ENCODE measurements around the gene ETV5. TPM values are rescaled to one million over a fixed set of nuclear protein-coding genes. Genes with fewer than 3 reads are reported as not detected.
A peak's percentile ranks its signal among the peaks of the same experiment; 100 is the strongest.

ETV5 gene
- total RNA-seq, 1 experiment from 2014 or later = 92.9 TPM

DNA sequence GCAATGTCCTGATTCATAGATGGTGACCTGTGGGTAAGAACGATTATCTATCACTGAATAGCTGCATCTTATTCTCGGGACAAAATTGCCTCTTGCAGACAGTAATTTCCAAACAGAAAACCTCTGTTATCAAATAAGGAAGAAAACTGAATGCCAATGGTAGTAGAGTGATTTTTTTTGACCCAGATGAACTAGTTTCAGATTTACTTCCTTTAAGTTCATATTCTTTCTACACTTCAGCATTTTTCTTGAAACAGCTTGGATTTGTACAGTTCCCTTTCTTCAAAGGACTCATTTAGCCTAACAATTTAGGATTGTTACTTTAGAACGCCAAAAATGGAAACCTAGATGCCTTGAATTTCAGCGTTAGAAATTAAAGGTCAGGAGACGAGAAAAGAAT, 14.6 kb downstream of the ETV5 start:
- peaks cover 35% of the 10 kb centered on the region for H3K4me1 ChIP-seq (ENCODE audit: insufficient read depth, low read length, poor library complexity, severe bottlenecking)
- no peak overlapping the region for H3K4me3 ChIP-seq (ENCODE audit: low read depth, low read length, poor library complexity, severe bottlenecking)
- H3K27me3 ChIP-seq (replicated peaks; ENCODE audit: insufficient read depth, low read depth, low read length, poor library complexity) = no peaks in the 10 kb centered on the region
- peaks cover 7% of the 10 kb centered on the region for H3K36me3 ChIP-seq (ENCODE audit: insufficient read depth, low read length, poor library complexity, severe bottlenecking)
- intact Hi-C loops (cut with micrococcal nuclease; ENCODE audit: unreplicated experiment) = no loop called here
- CTCF ChIA-PET = no interaction called here
- H3K9me3 ChIP-seq (ENCODE audit: low read depth, low read length, poor library complexity, severe bottlenecking) = no peaks in the 10 kb centered on the region
- POLR2A ChIA-PET (ENCODE audit: low non-redundant PET) = no interaction called here
- no TSS peak for BruUV-seq (replicated peaks)
- H3K27ac ChIP-seq (ENCODE audit: low read depth, low read length, poor library complexity, severe bottlenecking) = no peak overlapping the region
- DNase-seq (ENCODE audit: low spot score) = no peak
- TF ChIP-seq, protein P1, sequence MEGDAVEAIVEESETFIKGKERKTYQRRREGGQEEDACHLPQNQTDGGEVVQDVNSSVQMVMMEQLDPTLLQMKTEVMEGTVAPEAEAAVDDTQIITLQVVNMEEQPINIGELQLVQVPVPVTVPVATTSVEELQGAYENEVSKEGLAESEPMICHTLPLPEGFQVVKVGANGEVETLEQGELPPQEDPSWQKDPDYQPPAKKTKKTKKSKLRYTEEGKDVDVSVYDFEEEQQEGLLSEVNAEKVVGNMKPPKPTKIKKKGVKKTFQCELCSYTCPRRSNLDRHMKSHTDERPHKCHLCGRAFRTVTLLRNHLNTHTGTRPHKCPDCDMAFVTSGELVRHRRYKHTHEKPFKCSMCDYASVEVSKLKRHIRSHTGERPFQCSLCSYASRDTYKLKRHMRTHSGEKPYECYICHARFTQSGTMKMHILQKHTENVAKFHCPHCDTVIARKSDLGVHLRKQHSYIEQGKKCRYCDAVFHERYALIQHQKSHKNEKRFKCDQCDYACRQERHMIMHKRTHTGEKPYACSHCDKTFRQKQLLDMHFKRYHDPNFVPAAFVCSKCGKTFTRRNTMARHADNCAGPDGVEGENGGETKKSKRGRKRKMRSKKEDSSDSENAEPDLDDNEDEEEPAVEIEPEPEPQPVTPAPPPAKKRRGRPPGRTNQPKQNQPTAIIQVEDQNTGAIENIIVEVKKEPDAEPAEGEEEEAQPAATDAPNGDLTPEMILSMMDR (conservative IDR thresholded peaks at IDR 0.05; ENCODE audit: low read depth, low read length) = no peak
- TF ChIP-seq EZH2 (IDR thresholded peaks at IDR 0.05; ENCODE audit: borderline replicate concordance, low read depth, low read length, poor library complexity, severe bottlenecking) = no peak

DNA sequence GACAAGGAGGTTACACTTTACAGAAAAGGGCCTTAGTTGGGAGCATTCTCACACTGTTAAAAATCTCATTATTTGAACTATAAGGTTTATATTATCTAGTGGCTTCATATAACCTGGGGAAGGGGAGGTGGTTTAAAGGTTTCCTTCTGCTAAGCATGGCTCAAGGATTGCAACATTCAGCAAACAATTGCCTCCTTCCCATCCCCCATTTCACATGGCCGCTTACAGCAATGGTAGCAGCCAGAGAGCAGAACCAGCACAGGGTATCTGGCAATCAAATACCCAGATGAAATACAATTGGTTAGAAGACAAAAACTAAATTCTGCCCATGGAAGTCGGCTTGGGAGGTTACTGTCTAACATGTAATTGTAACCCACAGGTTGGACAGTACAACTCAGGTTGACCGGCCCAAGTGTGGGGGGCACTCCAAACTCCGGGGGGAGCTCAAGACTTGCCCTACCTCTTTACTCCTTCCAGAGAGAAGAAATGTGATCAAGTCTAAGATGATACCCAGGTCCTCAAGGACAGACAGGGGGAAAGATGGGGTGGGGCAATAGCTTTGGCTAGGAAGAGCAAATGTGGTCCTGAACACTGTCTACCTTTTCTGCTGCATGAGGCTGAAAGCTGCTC, 15.5 kb downstream of the ETV5 start:
- no peak for DNase-seq (ENCODE audit: low spot score)
- H3K36me3 ChIP-seq (ENCODE audit: insufficient read depth, low read length, poor library complexity, severe bottlenecking) = peaks cover 7% of the 10 kb centered on the region
- TF ChIP-seq, protein P1 (conservative IDR thresholded peaks at IDR 0.05; ENCODE audit: low read depth, low read length) = peak; percentile 23; the same call in 1 of the 2 replicates
- no peak for TF ChIP-seq EZH2 (IDR thresholded peaks at IDR 0.05; ENCODE audit: borderline replicate concordance, low read depth, low read length, poor library complexity, severe bottlenecking)
- H3K9me3 ChIP-seq (ENCODE audit: low read depth, low read length, poor library complexity, severe bottlenecking) = no peaks in the 10 kb centered on the region
- intact Hi-C loops (cut with micrococcal nuclease; ENCODE audit: unreplicated experiment) = no loop called here
- no peak overlapping the region for H3K4me3 ChIP-seq (ENCODE audit: low read depth, low read length, poor library complexity, severe bottlenecking)
- no peak overlapping the region for H3K27ac ChIP-seq (ENCODE audit: low read depth, low read length, poor library complexity, severe bottlenecking)
- CTCF ChIA-PET = no interaction called here
- no peaks in the 10 kb centered on the region for H3K27me3 ChIP-seq (replicated peaks; ENCODE audit: insufficient read depth, low read depth, low read length, poor library complexity)
- POLR2A ChIA-PET (ENCODE audit: low non-redundant PET) = no interaction called here
- H3K4me1 ChIP-seq (ENCODE audit: insufficient read depth, low read length, poor library complexity, severe bottlenecking) = peaks cover 26% of the 10 kb centered on the region
- BruUV-seq (replicated peaks) = no TSS peak

DNA sequence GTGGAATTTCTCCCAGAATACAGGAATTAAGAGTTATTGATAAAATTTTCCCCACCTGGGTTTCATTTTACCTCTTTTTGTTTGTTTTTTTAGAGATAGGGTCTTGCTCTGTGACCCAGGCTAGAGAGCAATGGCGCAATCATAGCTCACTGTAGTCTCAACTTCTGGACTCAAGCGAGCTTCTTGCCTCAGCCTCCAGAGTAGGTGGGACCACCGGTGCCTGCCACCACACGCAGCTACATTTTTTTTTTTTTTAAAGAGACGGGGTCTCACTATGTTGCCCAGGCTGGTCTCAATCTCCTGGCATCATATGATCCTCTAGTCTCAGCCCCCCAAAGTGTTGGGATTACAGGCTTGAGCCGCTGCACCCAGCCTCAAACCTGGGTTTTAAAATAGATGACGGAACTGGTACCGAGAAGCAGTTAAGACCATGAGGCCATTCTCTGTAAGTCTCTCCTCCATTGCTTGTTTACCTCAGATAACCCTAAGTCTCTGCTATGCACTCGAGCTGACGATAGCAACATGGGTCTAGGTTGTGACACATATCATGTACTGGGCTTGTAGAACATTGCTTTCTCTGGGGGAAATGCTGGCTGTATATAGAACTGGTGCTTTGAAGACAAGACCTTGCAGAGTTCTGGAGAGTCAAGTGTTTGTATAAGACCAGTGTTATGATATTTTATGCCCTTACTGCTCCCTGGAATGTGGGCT, 16.4 kb downstream of the ETV5 start:
- H3K9me3 ChIP-seq (ENCODE audit: low read depth, low read length, poor library complexity, severe bottlenecking) = no peaks in the 10 kb centered on the region
- CTCF ChIA-PET = no interaction called here
- no peak overlapping the region for H3K27ac ChIP-seq (ENCODE audit: low read depth, low read length, poor library complexity, severe bottlenecking)
- no peak for TF ChIP-seq EZH2 (IDR thresholded peaks at IDR 0.05; ENCODE audit: borderline replicate concordance, low read depth, low read length, poor library complexity, severe bottlenecking)
- TF ChIP-seq, protein P1 (conservative IDR thresholded peaks at IDR 0.05; ENCODE audit: low read depth, low read length) = no peak
- H3K4me3 ChIP-seq (ENCODE audit: low read depth, low read length, poor library complexity, severe bottlenecking) = no peak overlapping the region
- POLR2A ChIA-PET (ENCODE audit: low non-redundant PET) = no interaction called here
- no TSS peak for BruUV-seq (replicated peaks)
- H3K4me1 ChIP-seq (ENCODE audit: insufficient read depth, low read length, poor library complexity, severe bottlenecking) = peaks cover 19% of the 10 kb centered on the region
- DNase-seq (ENCODE audit: low spot score) = no peak
- H3K36me3 ChIP-seq (ENCODE audit: insufficient read depth, low read length, poor library complexity, severe bottlenecking) = peaks cover 7% of the 10 kb centered on the region
- no peaks in the 10 kb centered on the region for H3K27me3 ChIP-seq (replicated peaks; ENCODE audit: insufficient read depth, low read depth, low read length, poor library complexity)
- intact Hi-C loops (cut with micrococcal nuclease; ENCODE audit: unreplicated experiment) = no loop called here

Data from A673 (cell line).